ENCODE results near the gene ANAPC7. TPM values are rescaled to one million over a fixed set of nuclear protein-coding genes. Genes with fewer than 3 reads are reported as not detected.

ANAPC7 gene
- total RNA-seq, 1 donor: 31.5 TPM

GRCh38 chr12:110337912-110338710 lies 65.4 kb downstream of the ANAPC7 start:
- H3K36me3 ChIP-seq (ENCODE audit: insufficient read depth, low read length): peaks cover 97% of the 10 kb centered on the region
- H3K79me2 ChIP-seq (ENCODE audit: insufficient read depth, low read length): peaks cover 57% of the 10 kb centered on the region
- no peaks in the 10 kb centered on the region for H3K27me3 ChIP-seq (ENCODE audit: insufficient read depth, low read length)
- no peaks in the 10 kb centered on the region for H3K9me3 ChIP-seq (ENCODE audit: low read depth, low read length)
- no peak for DNase-seq (ENCODE audit: insufficient read length, low spot score, missing footprints)
- peaks cover 15% of the 10 kb centered on the region for H4K20me1 ChIP-seq (ENCODE audit: insufficient read depth, low read length)
- TF ChIP-seq, protein P1, sequence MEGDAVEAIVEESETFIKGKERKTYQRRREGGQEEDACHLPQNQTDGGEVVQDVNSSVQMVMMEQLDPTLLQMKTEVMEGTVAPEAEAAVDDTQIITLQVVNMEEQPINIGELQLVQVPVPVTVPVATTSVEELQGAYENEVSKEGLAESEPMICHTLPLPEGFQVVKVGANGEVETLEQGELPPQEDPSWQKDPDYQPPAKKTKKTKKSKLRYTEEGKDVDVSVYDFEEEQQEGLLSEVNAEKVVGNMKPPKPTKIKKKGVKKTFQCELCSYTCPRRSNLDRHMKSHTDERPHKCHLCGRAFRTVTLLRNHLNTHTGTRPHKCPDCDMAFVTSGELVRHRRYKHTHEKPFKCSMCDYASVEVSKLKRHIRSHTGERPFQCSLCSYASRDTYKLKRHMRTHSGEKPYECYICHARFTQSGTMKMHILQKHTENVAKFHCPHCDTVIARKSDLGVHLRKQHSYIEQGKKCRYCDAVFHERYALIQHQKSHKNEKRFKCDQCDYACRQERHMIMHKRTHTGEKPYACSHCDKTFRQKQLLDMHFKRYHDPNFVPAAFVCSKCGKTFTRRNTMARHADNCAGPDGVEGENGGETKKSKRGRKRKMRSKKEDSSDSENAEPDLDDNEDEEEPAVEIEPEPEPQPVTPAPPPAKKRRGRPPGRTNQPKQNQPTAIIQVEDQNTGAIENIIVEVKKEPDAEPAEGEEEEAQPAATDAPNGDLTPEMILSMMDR (IDR thresholded peaks at IDR 0.05; ENCODE audit: extremely low read depth, low read depth, low read length): no peak
- H3K4me2 ChIP-seq (ENCODE audit: insufficient read depth, low read length): no peak overlapping the region
- no peak overlapping the region for H3K4me3 ChIP-seq (ENCODE audit: insufficient read depth, low read length)
- no peak overlapping the region for H2AFZ ChIP-seq (ENCODE audit: low read length)
- H3K27ac ChIP-seq (ENCODE audit: low read depth, low read length): no peak overlapping the region
- H3K4me1 ChIP-seq (ENCODE audit: insufficient read depth, low read length): peaks cover 5% of the 10 kb centered on the region

DNA sequence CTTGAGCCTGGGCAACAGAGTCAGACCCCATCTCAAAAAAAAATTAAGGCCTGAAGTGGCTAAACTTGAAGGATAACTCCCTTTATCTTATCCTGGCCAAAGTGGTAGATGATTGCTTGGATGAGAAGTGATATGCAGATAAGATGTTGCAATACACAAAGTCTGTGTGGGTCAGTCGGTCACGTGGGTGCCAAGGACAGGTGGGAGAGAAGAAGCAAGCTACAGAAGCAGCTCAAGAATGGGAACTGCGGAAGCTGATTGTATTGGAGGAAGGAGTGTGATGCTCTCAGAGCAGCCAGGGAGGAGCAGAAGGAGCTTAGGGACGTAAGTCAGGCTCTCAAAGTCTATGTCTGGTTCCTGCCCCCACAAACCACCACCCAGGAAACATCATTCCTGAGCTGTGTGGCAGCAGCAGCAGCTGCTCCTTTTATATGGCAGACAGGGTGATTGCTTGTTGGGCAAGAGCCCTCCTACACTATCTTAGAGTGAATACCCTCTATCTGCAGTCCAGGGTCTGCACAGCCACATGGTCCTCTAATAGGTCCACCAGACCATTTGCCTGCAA lies 67.9 kb downstream of the ANAPC7 start:
- H3K36me3 ChIP-seq (ENCODE audit: insufficient read depth, low read length): peaks cover 92% of the 10 kb centered on the region
- H3K27ac ChIP-seq (ENCODE audit: low read depth, low read length): no peak overlapping the region
- H4K20me1 ChIP-seq (ENCODE audit: insufficient read depth, low read length): peaks cover 25% of the 10 kb centered on the region

GRCh38 chr12:110333201-110333600 lies 70.3 kb downstream of the ANAPC7 start:
- Histone ChIP-seq H3K4me2 (ENCODE audit: insufficient read depth, low read length) (no peak overlapping the region), H3K9me3 (ENCODE audit: low read depth, low read length) (no peaks in the 10 kb centered on the region), H3K36me3 (ENCODE audit: insufficient read depth, low read length) (peaks cover 87% of the 10 kb centered on the region), H3K4me3 (ENCODE audit: insufficient read depth, low read length) (no peak overlapping the region), H3K27me3 (ENCODE audit: insufficient read depth, low read length) (no peaks in the 10 kb centered on the region), H2AFZ (ENCODE audit: low read length) (no peak overlapping the region), H3K27ac (ENCODE audit: low read depth, low read length) (no peak overlapping the region), H3K79me2 (ENCODE audit: insufficient read depth, low read length) (peaks cover 83% of the 10 kb centered on the region), H3K4me1 (ENCODE audit: insufficient read depth, low read length) (peaks cover 2% of the 10 kb centered on the region), H4K20me1 (ENCODE audit: insufficient read depth, low read length) (peaks cover 30% of the 10 kb centered on the region)
- TF ChIP-seq, protein P1 (IDR thresholded peaks at IDR 0.05; ENCODE audit: extremely low read depth, low read depth, low read length): no peak
- no peak for DNase-seq (ENCODE audit: insufficient read length, low spot score, missing footprints)

More for the DNA sequence above, 67.9 kb downstream of the ANAPC7 start:
- no peak for DNase-seq (ENCODE audit: insufficient read length, low spot score, missing footprints)
- no peaks in the 10 kb centered on the region for H3K4me1 ChIP-seq (ENCODE audit: insufficient read depth, low read length)
- peaks cover 71% of the 10 kb centered on the region for H3K79me2 ChIP-seq (ENCODE audit: insufficient read depth, low read length)
- TF ChIP-seq, protein P1 (IDR thresholded peaks at IDR 0.05; ENCODE audit: extremely low read depth, low read depth, low read length): no peak
- no peaks in the 10 kb centered on the region for H3K27me3 ChIP-seq (ENCODE audit: insufficient read depth, low read length)
- H2AFZ ChIP-seq (ENCODE audit: low read length): no peak overlapping the region
- H3K4me2 ChIP-seq (ENCODE audit: insufficient read depth, low read length): no peak overlapping the region
- H3K9me3 ChIP-seq (ENCODE audit: low read depth, low read length): no peaks in the 10 kb centered on the region
- H3K4me3 ChIP-seq (ENCODE audit: insufficient read depth, low read length): no peak overlapping the region

DNA sequence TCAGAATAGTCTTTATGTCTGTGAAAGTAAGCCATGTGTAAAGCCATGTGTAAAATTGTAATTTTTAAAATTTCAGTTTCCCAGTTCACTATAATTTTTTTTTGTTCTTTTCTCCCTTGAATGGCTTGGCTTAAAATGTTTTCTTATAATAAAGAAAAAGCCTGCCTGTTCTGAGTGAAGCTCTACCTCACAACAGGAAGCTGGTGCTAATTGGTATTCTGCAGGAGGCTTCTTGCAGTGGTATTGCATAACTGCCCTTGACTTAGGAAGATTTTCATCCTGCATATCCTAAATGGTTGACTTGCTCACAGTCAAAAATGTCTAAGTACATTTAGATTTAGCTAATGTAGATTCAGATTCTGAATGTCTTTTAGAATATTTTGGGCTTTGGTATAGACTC lies 73.0 kb downstream of the ANAPC7 start:
- H2AFZ ChIP-seq (ENCODE audit: low read length): no peak overlapping the region
- TF ChIP-seq, protein P1 (IDR thresholded peaks at IDR 0.05; ENCODE audit: extremely low read depth, low read depth, low read length): no peak
- H3K4me3 ChIP-seq (ENCODE audit: insufficient read depth, low read length): no peak overlapping the region
- no peaks in the 10 kb centered on the region for H3K9me3 ChIP-seq (ENCODE audit: low read depth, low read length)
- peaks cover 2% of the 10 kb centered on the region for H3K4me1 ChIP-seq (ENCODE audit: insufficient read depth, low read length)
- peaks cover 85% of the 10 kb centered on the region for H3K79me2 ChIP-seq (ENCODE audit: insufficient read depth, low read length)
- peaks cover 87% of the 10 kb centered on the region for H3K36me3 ChIP-seq (ENCODE audit: insufficient read depth, low read length)
- H3K4me2 ChIP-seq (ENCODE audit: insufficient read depth, low read length): no peak overlapping the region
- DNase-seq (ENCODE audit: insufficient read length, low spot score, missing footprints): no peak
- no peaks in the 10 kb centered on the region for H3K27me3 ChIP-seq (ENCODE audit: insufficient read depth, low read length)
- peaks cover 34% of the 10 kb centered on the region for H4K20me1 ChIP-seq (ENCODE audit: insufficient read depth, low read length)
- no peak overlapping the region for H3K27ac ChIP-seq (ENCODE audit: low read depth, low read length)
